Osteocyte (in vitro differentiated cells): Measurements from ENCODE around the gene GEMIN7. TPM values are rescaled to one million over a fixed set of nuclear protein-coding genes. Genes with fewer than 3 reads are reported as not detected.

Experiments used
- DNase-seq: peaks from one replicate; pipeline ENCODE4 v3.0.0; 2021; ENCODE audit warnings: mixed read lengths; ENCODE audit not compliant: unreplicated experiment; ENCODE audit errors: extremely low spot score
- H3K27ac Mint-ChIP-seq: one replicate; pipeline ENCODE4 v1.8.0; 2021; ENCODE audit warnings: mild to moderate bottlenecking, mixed read lengths; ENCODE audit not compliant: unreplicated experiment
- H3K27me3 Mint-ChIP-seq: one replicate; pipeline ENCODE4 v1.8.0; 2021; ENCODE audit warnings: mixed read lengths; ENCODE audit not compliant: unreplicated experiment
- H3K36me3 Mint-ChIP-seq: one replicate; pipeline ENCODE4 v1.8.0; 2021; ENCODE audit warnings: mixed read lengths; ENCODE audit not compliant: unreplicated experiment
- H3K4me1 Mint-ChIP-seq: one replicate; pipeline ENCODE4 v1.8.0; 2021; ENCODE audit warnings: mixed read lengths; ENCODE audit not compliant: unreplicated experiment
- H3K4me3 Mint-ChIP-seq: one replicate; pipeline ENCODE4 v1.8.0; 2021; ENCODE audit warnings: mild to moderate bottlenecking, moderate library complexity, mixed read lengths; ENCODE audit not compliant: unreplicated experiment
- H3K9me3 Mint-ChIP-seq: one replicate; pipeline ENCODE4 v1.8.0; 2021; ENCODE audit warnings: mixed read lengths; ENCODE audit not compliant: unreplicated experiment
- total RNA-seq: library from RNA; stranded (reverse); gene quantifications from 2 replicates; pipeline ENCODE4 v1.2.1, GENCODE V29; 2021
- TF ChIP-seq, protein P1 (sequence below): fragments of 200-600 bp; sonication (generic); IDR thresholded peaks from 2 replicates; pipeline ENCODE4 v1.5.0; 2021; ENCODE audit warnings: antibody characterized with exemption, mild to moderate bottlenecking, moderate library complexity

GEMIN7 gene
- total RNA-seq, 1 donor from 2014 or later: 25.8 TPM

DNA sequence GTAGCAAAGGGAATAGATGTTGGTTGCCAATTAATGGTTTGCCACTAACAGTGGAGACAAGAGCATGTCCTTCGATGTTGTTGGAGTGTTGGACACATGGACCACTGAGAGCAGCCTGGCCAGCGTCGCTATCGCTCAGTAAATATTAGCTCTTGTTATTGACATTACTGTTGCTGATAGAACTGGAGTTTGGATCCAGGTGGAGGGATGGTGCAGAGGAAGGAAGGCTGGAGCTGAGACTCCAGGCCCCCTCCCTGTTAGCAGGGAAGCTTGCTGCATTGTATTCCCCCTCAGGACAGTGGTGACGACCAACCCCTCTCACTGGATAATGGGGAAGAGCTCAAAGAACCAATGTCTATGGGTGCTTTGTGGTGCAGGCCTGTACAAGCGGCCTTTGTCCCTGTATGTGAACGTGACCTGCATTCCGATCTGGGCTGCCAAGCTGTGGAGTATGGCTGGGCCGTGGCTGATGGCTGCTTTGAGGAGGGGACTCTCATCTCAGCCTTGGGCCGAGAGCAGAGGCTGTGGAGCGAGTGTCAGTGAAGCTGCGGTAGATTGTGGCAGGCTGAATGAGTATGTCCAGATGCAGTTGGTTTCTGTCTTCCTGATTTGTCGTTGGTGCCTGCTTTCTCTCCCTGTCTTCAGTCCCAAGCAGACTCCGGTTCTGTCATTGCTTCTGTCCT is 33.2 kb upstream of the GEMIN7 start:
- no peak for DNase-seq
- H3K4me3 Mint-ChIP-seq: no peak overlapping the region
- peaks cover 8% of the 10 kb centered on the region for H3K4me1 Mint-ChIP-seq
- no peak overlapping the region for H3K27ac Mint-ChIP-seq
- TF ChIP-seq, protein P1, sequence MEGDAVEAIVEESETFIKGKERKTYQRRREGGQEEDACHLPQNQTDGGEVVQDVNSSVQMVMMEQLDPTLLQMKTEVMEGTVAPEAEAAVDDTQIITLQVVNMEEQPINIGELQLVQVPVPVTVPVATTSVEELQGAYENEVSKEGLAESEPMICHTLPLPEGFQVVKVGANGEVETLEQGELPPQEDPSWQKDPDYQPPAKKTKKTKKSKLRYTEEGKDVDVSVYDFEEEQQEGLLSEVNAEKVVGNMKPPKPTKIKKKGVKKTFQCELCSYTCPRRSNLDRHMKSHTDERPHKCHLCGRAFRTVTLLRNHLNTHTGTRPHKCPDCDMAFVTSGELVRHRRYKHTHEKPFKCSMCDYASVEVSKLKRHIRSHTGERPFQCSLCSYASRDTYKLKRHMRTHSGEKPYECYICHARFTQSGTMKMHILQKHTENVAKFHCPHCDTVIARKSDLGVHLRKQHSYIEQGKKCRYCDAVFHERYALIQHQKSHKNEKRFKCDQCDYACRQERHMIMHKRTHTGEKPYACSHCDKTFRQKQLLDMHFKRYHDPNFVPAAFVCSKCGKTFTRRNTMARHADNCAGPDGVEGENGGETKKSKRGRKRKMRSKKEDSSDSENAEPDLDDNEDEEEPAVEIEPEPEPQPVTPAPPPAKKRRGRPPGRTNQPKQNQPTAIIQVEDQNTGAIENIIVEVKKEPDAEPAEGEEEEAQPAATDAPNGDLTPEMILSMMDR: no peak
- H3K36me3 Mint-ChIP-seq: peaks cover 33% of the 10 kb centered on the region
- no peaks in the 10 kb centered on the region for H3K27me3 Mint-ChIP-seq
- H3K9me3 Mint-ChIP-seq: no peaks in the 10 kb centered on the region

DNA sequence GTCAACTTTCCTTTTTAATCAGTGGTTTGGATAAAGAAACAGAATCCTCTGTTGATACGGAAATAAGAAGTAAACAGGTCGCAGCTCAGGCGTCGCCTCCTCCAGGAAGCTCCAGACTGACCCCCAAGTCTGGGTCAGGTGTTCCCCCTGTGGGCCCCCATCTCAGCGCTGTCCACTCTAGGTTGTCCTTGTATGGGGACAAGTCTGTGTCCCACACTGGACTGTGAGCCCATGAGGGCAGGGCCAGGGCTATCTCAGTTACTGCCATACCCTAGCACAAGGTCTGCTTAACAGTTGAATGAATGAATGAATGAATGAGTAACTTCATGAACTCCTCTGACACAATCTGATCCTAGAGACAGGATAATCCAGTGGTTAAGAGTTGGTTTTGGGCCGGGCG is 32.7 kb upstream of the GEMIN7 start:
- Mint-ChIP-seq H3K36me3 (peaks cover 30% of the 10 kb centered on the region), H3K9me3 (no peaks in the 10 kb centered on the region), H3K27ac (no peak overlapping the region), H3K4me3 (no peak overlapping the region), H3K4me1 (peaks cover 5% of the 10 kb centered on the region), H3K27me3 (no peaks in the 10 kb centered on the region)
- no peak for DNase-seq
- TF ChIP-seq, protein P1: no peak

DNA sequence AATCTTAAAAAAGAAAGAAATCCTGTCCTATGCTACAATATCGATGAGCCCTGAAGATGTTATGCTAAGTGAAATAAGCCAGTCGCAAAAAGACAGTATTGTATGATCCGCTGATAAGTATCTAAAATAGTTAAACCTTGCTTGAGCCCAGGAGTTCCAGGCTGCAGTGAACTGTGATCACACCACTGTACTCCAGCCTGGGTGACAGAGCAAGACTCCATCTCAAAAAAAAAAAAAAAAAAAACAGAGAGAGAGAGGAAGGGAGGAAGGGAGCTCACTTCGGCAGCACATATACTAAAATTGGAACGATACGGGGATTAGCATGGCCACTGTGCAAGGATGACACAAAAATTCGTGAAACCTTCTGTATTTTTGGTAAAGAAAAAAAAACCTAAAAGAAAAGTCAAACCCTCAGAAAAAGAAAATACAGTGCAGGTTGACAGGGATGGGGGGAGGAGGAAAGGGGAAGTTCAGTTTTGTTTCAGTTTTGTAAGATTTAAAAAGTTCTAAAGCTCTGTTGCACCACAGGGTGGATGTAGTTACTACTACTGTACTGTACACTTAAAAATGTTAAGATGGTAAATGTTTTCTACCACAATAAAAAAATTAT is 31.8 kb upstream of the GEMIN7 start:
- DNase-seq: no peak
- TF ChIP-seq, protein P1: no peak
- Mint-ChIP-seq H3K27me3 (no peaks in the 10 kb centered on the region), H3K4me1 (peaks cover 4% of the 10 kb centered on the region), H3K9me3 (no peaks in the 10 kb centered on the region), H3K27ac (no peak overlapping the region), H3K4me3 (no peak overlapping the region), H3K36me3 (peaks cover 26% of the 10 kb centered on the region)

DNA sequence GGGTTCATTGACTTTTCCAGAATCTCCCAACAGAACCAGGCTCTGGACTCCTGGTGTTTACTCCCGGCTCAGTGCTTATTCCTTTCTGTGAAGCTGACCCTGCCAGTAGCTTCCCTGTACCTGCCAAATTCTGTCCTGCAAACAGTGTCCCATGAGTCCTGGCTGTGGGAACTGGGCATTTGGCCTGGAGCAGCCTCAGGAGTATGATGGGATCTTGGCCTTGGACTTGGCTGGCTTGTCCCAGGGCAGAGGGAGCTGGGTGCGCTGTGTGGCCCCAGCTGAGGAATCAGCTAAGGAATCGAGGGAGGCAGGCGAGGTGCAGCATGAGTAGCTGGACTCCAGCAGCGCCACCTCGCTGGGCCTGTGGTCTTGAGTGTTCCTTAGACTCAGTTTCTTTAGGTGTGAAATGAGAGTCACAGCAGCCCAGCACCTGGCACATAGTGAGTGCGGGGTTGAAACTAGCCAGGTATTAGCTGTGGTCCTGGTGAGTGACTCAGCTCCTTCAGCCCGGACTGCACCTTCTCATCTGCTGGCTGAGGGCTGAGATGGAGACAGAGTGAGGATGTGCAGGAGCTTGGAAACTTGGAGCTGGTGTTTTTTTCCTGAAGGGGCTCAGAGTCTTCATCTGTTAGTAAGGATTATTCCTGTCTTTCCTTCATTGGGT is 29.9 kb upstream of the GEMIN7 start:
- no peaks in the 10 kb centered on the region for H3K9me3 Mint-ChIP-seq
- no peak overlapping the region for H3K4me3 Mint-ChIP-seq
- peaks cover 4% of the 10 kb centered on the region for H3K4me1 Mint-ChIP-seq
- peak overlapping the region; percentile 13 for H3K27ac Mint-ChIP-seq
- no peaks in the 10 kb centered on the region for H3K27me3 Mint-ChIP-seq
- peaks cover 28% of the 10 kb centered on the region for H3K36me3 Mint-ChIP-seq
- no peak for DNase-seq
- TF ChIP-seq, protein P1: no peak

DNA sequence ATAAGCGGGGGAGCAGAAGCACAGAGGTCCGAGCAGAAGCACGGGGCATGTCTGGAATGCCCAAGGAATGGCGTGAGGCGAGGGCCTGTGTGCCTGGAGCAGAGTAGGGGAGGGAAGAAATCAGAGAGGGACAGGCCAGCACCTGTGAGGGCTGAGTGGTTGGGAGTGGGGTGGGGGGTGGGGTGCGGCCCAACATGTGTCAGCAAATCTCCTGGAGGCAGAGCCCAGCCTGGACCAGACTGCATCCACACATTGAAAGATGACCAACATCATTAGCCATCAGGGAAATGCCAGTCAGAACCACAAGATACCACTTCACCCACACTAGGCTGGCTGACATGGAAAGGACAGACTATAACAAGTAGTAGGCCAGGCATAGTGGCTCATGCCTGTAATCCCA is 29.0 kb upstream of the GEMIN7 start:
- Mint-ChIP-seq H3K9me3 (no peaks in the 10 kb centered on the region), H3K4me1 (peaks cover 4% of the 10 kb centered on the region), H3K36me3 (peaks cover 25% of the 10 kb centered on the region), H3K27me3 (no peaks in the 10 kb centered on the region), H3K4me3 (no peak overlapping the region), H3K27ac (no peak overlapping the region)
- no peak for DNase-seq
- TF ChIP-seq, protein P1: no peak
